GM12874 (cell line): ENCODE results near the gene RDH16.

ENCODE experiments used
- CTCF ChIP-seq: IDR thresholded peaks from 2 replicates; pipeline ENCODE4 v1.5.1; 2011; ENCODE audit warnings: low read depth, mild to moderate bottlenecking, control low read depth, low read length, moderate library complexity; ENCODE audit not compliant: insufficient read depth

The RDH16 gene

GRCh38 chr12:56921346-56921745 is 36.1 kb downstream of the RDH16 start:
- no peak for TF ChIP-seq CTCF

GRCh38 chr12:56916996-56917333 is 40.4 kb downstream of the RDH16 start:
- TF ChIP-seq CTCF: no peak

GRCh38 chr12:56916296-56916995 is 41.0 kb downstream of the RDH16 start:
- no peak for TF ChIP-seq CTCF

GRCh38 chr12:56914724-56915123 is 42.7 kb downstream of the RDH16 start:
- no peak for TF ChIP-seq CTCF

- no peak for TF ChIP-seq CTCF
Measured at GRCh38 chr12:56914256-56914655, 43.2 kb downstream of the RDH16 start.

GRCh38 chr12:56908136-56908535 is 49.3 kb downstream of the RDH16 start:
- no peak for TF ChIP-seq CTCF

- no peak for TF ChIP-seq CTCF
Measured at GRCh38 chr12:56905852-56906251, 51.6 kb downstream of the RDH16 start.
